ENCODE measurements around the gene ZNF398. TPM values are rescaled to one million over a fixed set of nuclear protein-coding genes. Genes with fewer than 3 reads are reported as not detected.

ZNF398 gene
- total and polyA plus RNA-seq, 9 of the 15 experiments (the other 6 are each of a cell fraction or from before 2014, with no cell fraction given): 4.0 to 18.6 (median 10.4) TPM

- TF ChIP-seq RREB1 (CRISPR knock-in tag; IDR thresholded peaks at IDR 0.05) (peak; percentile 74), RBM14 (IDR thresholded peaks at IDR 0.05; ENCODE audit: borderline replicate concordance, insufficient read depth, low read depth, low read length) (0 out of 2 replicates have a peak, but pooled peaks have one; percentile 33), ETV5 (CRISPR knock-in tag; IDR thresholded peaks at IDR 0.05; ENCODE audit: low read depth) (0 out of 2 replicates have a peak, but pooled peaks have one; percentile 62), ERF (CRISPR knock-in tag; IDR thresholded peaks at IDR 0.05) (peak; percentile 3; the same call in 1 of the 2 replicates), GTF2F1 (IDR thresholded peaks at IDR 0.05; ENCODE audit: low read depth, low read length) (no peak), MLLT1 (IDR thresholded peaks at IDR 0.05) (peak; percentile 17 to 23; a peak in 1 of 4 replicates), MYC (IDR thresholded peaks at IDR 0.05; ENCODE audit: low read depth, low read length) (peak; percentile 10; the same call in 1 of the 2 replicates), MYC (CRISPR knock-in tag; IDR thresholded peaks at IDR 0.05; ENCODE audit: borderline replicate concordance, low read depth) (no peak), KAT7 (CRISPR knock-in tag; IDR thresholded peaks at IDR 0.05; ENCODE audit: borderline replicate concordance) (peak; percentile 49; the same call in 1 of the 2 replicates), ATF3 (IDR thresholded peaks at IDR 0.05) (no peak), ATF3 (CRISPR knock-in tag; conservative IDR thresholded peaks at IDR 0.05) (0 out of 2 replicates have a peak, but pooled peaks have one; percentile 34)
- TF ChIP-seq, protein P1, sequence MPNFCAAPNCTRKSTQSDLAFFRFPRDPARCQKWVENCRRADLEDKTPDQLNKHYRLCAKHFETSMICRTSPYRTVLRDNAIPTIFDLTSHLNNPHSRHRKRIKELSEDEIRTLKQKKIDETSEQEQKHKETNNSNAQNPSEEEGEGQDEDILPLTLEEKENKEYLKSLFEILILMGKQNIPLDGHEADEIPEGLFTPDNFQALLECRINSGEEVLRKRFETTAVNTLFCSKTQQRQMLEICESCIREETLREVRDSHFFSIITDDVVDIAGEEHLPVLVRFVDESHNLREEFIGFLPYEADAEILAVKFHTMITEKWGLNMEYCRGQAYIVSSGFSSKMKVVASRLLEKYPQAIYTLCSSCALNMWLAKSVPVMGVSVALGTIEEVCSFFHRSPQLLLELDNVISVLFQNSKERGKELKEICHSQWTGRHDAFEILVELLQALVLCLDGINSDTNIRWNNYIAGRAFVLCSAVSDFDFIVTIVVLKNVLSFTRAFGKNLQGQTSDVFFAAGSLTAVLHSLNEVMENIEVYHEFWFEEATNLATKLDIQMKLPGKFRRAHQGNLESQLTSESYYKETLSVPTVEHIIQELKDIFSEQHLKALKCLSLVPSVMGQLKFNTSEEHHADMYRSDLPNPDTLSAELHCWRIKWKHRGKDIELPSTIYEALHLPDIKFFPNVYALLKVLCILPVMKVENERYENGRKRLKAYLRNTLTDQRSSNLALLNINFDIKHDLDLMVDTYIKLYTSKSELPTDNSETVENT (CRISPR knock-in tag; IDR thresholded peaks at IDR 0.05): 0 out of 2 replicates have a peak, but pooled peaks have one; percentile 6
- TF ChIP-seq, protein P2, sequence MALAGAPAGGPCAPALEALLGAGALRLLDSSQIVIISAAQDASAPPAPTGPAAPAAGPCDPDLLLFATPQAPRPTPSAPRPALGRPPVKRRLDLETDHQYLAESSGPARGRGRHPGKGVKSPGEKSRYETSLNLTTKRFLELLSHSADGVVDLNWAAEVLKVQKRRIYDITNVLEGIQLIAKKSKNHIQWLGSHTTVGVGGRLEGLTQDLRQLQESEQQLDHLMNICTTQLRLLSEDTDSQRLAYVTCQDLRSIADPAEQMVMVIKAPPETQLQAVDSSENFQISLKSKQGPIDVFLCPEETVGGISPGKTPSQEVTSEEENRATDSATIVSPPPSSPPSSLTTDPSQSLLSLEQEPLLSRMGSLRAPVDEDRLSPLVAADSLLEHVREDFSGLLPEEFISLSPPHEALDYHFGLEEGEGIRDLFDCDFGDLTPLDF (CRISPR knock-in tag; IDR thresholded peaks at IDR 0.05): no peak
Measured at GRCh38 chr7:149147752-149148653, 750 bp downstream of the ZNF398 start (continued).

All from K562 (cell line).